ENCODE measurements around the gene CCND1.

Gene CCND1

DNA sequence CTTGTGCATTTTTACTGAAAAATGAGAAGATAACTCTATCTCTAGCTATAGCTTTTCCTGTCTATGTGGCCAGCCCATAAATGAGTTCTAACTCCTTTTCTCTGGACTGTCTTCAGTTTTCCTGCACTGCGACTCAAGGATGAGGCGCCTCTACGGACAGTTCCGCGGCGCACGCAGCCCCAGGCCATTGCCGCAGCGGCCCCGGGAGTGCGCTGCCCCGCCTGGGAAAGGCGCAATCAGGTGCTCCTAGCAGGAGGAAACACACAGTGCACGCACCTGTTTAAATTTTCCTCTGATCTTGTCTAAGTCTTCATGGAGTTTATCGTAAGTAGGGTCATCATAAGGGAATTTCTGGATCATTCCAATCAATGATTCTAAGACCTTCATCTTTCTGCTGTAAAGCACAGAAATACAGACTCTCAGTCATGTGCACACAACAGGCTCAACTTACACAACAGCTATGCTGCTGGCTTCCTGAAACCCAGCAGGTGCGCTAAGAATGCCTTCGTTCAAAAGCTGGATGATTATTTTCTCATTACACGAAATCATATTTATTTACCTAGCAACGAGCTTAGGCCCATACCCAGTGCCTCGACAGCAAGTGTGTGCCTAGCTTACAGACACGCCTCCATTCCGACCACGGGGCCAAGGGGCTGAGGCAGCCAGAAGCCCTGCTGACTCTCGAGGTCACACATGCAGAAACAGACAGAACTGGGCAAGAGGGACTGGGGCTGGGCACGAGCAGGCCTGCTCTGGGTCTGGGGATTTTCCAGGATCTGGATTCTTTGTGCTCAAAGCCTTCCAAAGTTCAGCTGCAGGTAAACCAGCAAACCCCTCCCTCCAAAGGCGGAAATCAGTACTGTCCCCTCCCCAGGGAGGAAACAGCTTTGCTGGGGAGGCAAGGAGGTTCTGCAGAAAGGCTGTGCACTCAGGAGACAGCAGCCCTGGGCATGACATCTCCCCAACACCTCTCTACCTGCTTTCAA is 27.0 kb downstream of the CCND1 start:
- no peak for DNase-seq

DNA sequence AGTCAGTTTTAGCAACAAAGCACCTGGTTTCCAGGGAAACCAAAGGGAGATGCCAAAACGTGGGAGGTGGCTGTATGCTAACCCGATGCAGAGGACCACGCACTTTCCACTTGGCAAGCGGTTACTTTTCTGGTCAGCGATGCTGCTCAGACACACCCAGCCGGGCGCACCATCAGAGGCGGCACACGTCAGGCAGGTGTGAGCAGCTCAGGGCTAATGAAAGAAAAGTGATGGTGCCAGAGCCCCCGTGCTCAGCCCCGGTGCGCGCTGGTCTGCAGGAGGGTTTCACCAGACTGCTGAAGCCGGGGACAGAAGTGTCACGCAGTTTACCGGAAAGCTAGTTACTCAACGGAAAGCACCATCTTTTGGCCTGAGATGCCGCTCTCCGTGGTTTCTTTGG is 28.5 kb downstream of the CCND1 start:
- DNase-seq = no peak

GRCh38 chr11:69670158-69670845 is 29.3 kb downstream of the CCND1 start:
- DNase-seq = peak; percentile 85 to 89

- DNase-seq = no peak
Observed at GRCh38 chr11:69671734-69672465, 30.9 kb downstream of the CCND1 start.

DNA sequence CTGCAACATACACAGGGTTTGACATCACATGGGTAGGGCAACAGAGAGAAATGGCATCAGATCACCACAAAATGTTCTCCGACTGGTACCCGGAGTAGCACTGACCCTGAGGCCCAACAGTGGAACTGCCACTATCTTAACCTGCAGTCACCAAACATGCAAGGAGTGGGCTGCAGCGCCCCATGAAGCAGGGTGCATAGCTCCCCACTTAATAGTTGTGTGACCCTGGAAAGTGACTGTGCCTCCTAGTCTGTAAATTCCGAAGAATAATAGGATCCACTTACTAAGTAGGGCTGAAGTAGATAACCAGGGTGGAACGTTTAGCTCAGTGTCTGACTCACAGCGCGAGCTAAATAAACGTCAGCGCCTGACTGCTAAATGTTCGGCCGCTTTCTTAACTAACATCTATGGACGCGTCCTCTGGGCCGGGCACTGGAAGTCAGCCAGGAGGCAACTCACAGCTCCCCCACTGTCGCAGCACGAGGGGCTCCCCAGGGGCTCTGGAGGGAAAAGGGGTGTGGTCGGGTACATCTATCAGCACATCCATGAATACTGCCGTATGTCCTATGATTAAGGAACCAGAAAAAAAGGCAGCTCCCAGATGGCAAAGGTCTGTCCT is 33.4 kb downstream of the CCND1 start:
- no peak for DNase-seq

GRCh38 chr11:69674886-69675714 is 34.1 kb downstream of the CCND1 start, which contains the start of gene LTO1:
LTO1 (minus strand) TSS chr11:69675353; CDS start chr11:69675239, 114 bp downstream.
- peak; percentile 91 to 93 for DNase-seq

GRCh38 chr11:69677749-69678148 is 36.8 kb downstream of the CCND1 start:
- no peak for DNase-seq

DNA sequence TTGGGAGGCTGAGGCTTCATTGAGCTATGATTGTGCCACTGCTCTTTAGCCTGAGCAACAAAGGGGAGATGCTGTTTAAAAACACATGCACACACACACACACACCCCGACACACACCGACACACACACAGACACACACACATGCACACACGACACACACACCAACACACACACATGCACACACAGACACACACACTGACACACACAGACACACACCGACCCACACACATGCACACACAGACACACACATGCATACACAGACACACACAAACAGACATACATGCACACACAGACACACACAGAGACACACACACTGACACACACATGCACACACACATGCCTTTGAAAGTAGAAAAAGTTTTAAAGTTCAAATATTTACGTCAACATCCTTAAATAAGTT is 39.7 kb downstream of the CCND1 start:
- DNase-seq = no peak

DNA sequence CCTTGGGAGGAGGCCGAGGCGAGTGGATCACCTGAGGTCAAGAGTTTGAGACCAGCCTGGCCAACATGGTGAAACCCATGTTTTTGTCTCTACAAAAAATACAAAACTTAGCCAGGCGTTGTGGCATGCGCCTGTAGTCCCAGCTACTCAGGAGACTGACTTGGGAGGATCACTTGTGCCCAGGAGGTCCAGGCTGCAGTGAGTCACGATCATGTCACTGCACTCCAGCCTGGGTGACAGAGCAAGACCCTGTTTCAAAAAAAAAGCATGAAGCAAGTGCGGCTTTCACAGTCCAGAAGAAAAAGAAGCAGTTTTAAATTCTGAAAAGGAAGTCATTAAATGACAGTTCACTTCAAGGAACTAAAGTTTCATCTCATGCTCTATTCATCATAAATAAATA is 41.3 kb downstream of the CCND1 start:
- DNase-seq = no peak

DNA sequence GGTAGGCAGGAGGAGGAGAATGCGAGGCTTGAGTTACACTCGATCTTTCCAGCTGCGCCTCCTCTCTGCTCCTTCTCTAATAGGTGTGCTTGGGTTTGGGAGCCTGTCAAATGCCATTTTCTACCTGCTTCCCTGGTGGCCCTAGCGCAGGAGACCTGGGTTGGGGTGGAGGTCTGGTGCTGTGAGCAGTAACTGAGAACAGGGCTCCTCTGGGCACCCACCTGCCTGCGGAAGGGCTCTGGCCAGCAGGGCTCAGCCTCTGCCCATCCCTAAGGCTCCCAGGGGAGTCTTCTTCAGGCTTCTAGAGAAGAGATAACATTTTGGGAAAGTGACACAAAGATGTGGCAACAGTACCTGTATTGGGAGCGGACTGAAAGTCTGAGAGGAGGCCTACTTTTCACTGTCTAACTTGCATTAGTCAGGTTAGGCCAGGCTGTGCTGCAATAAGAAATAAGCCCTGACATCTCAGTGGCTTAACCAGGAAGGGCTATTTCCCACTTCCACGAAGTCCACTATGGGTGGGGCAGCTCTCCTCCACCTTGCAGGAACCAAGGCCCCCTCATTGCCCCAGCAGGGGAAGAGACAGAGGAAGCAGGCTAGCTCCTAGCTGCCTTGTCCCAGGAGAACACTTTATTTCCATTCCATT is 41.8 kb downstream of the CCND1 start:
- no peak for DNase-seq

- peak; percentile 44 to 61 for DNase-seq
Observed at GRCh38 chr11:69683764-69684333, 42.9 kb downstream of the CCND1 start.

GRCh38 chr11:69684651-69685050 is 43.7 kb downstream of the CCND1 start:
- no peak for DNase-seq

- no peak for DNase-seq
Observed at GRCh38 chr11:69685348-69685747, 44.4 kb downstream of the CCND1 start.

- DNase-seq = no peak
Observed at GRCh38 chr11:69686452-69686851, 45.5 kb downstream of the CCND1 start.

DNA sequence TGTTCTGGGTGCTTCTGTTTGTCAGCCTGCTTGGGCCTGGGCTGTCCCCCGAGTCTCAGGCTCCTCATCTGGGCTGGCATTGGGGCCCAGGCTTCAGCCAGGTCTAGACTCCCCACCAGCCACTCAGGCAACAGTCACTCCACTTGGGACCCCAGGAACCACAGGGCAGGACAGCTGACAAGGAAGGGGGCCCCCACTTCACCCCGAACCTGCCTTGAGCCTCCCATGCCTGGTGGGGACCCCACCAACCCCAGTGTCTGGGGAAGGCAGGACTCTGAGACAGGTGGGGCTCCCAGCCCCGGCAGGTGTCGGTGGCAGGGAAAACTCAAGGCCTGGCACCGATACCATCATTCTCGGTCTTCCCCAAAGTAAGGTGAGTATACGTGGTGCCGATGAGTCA is 45.9 kb downstream of the CCND1 start:
- no peak for DNase-seq

- DNase-seq = peak; percentile 33 to 76
Observed at GRCh38 chr11:69687969-69688771, 47.2 kb downstream of the CCND1 start.

DNA sequence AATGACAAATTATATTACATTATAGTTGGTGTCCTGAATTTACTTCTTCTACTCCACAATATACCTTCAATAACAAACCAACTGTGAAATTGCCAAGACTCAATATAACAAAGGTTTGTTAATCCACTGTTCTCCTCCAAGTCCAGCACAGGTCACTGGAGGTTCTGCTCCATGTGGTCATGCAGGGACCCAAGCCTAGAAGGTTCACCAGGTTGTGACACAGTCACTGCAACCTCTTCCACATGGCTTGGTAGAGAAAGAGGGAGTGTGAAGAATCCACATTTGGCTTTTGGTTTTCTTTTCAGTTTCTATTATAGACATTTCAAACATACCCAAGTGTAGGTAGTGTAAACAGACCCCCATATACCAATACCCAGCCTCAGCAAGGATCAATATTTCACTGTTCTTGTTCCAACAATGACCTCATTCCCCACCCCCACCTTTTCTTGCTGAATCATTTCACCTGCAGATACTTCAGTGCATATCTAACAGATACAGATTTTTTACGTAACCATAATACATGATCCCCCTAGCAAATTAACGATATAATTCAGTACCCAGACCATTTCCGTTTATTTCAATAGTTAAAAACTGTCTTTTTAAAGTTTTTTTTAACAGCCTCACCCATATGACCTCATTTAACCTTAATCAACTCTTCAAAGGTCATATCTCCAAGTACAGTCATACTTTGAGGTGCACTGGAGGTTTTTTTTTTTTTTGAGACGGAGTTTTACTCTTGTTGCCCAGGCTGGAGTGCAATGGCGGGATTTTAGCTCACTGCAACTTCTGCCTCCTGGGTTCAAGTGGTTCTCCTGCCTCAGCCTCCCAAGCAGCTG is 48.7 kb downstream of the CCND1 start:
- DNase-seq = peak; percentile 51 to 62

DNA sequence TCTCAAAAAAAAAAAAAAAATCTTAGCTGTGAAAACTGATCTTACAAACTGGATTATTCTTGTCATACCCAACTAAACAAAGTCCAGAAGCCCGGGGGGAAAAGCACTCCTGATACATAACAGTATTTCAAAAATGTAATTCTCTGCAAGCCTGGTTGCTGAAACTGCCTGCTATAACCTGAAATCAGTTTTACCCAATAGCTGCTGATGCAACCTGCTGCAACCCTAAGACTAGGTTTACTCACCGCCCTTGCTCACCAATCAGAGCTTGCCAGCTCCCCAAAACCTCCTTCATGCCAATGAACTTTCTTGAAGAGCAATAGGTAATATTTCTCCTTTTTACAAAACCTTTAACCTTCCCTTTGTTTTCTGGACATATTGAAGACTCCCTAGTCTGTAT is 50.5 kb downstream of the CCND1 start:
- DNase-seq = no peak

- no peak for DNase-seq
Observed at GRCh38 chr11:69692422-69692821, 51.5 kb downstream of the CCND1 start.

Measured in SHP77 (cell line).